Transverse colon (tissue), 4 donors: ENCODE measurements around the gene TEAD2. TPM values are rescaled to one million over a fixed set of nuclear protein-coding genes. Genes with fewer than 3 reads are reported as not detected.

ENCODE experiments used
- DNase-seq: peaks from one replicate; pipeline ENCODE4 v3.0.0-alpha.2; 2019
- H3K27ac ChIP-seq, 4 donors: fragments of 200-600 bp; sonication (generic); 2 replicates each; pipeline ENCODE4 v1.5.1; 2016 to 2018; ENCODE audit warnings: inconsistent platforms in 4 of 4
- H3K27me3 ChIP-seq: fragments of 200-600 bp; sonication (generic); 2 replicates; pipeline ENCODE4 v1.5.1; 2017; ENCODE audit warnings: inconsistent platforms
- H3K36me3 ChIP-seq, 4 donors: fragments of 200-600 bp; sonication (generic); 2 replicates each; pipeline ENCODE4 v1.5.1; 2017 to 2019; ENCODE audit warnings: inconsistent platforms in 4 of 4
- H3K4me1 ChIP-seq, 4 donors: fragments of 200-600 bp; sonication (generic); 2 replicates each; pipeline ENCODE4 v1.5.1; 2017 to 2020; ENCODE audit warnings: inconsistent platforms in 4 of 4
- H3K4me3 ChIP-seq, 4 donors: fragments of 200-600 bp; sonication (generic); 1 replicate in 1 of 4; 2 replicates in 3 of 4; pipeline versions ENCODE4 v1.5.1 to v1.6.1; 2017 to 2019; ENCODE audit warnings: inconsistent platforms in 4 of 4
- H3K9me3 ChIP-seq, 2 donors: fragments of 200-600 bp; sonication (generic); 2 replicates each; pipeline ENCODE4 v1.5.1; 2017 to 2019; ENCODE audit warnings: inconsistent platforms in 2 of 2
- EP300 ChIP-seq: sonication (generic); formaldehyde crosslinking; IDR thresholded peaks from one replicate; pipeline ENCODE4 v1.6.1; 2017; ENCODE audit warnings: antibody characterized with exemption, low read depth
- POLR2A ChIP-seq: fragments of 450-650 bp; IDR thresholded peaks from one replicate; pipeline ENCODE4 v1.6.1; 2016; ENCODE audit warnings: antibody characterized with exemption, mild to moderate bottlenecking, moderate library complexity
- POLR2AphosphoS5 ChIP-seq, 3 donors: sonication (generic); formaldehyde crosslinking; IDR thresholded peaks; one replicate each; pipeline ENCODE4 v1.6.1; 2016; ENCODE audit warnings: antibody characterized with exemption in 3 of 3
- WGBS, 2 donors: methylation state at CpG; one replicate each; pipeline ENCODE4 v1.1.5; 2018; ENCODE audit warnings: low coverage in 1 of 2; 5-methylcytosine and 5-hydroxymethylcytosine counted together
- in situ Hi-C, 4 donors: fragments of 200-750 bp; cut with MboI; loops; one replicate each; pipeline versions ENCODE4 v1.15.0 to v1.15.1; 2017; ENCODE audit warnings: low sequenced_read_pairs in 3 of 4, low pct_ligation_motif_present in 1 of 4, low pct_unique_long_range_greater_than_20kb in 1 of 4
- intact Hi-C: fragments of 100-400 bp; cut with DNase I; formaldehyde crosslinking; loops from one replicate; pipeline ENCODE4 v1.15.1; 2023; ENCODE audit warnings: low total_unique reads
- total RNA-seq, 4 donors: library from RNA; depleted of rRNA; stranded (reverse); fragments of >200 nt; gene quantifications; one replicate each; pipeline ENCODE4 v1.1.0, GENCODE V29; 2016
- TF ChIP-seq, protein P1 (sequence below), 5 experiments: fragments of 200-600 bp in 3 of 5; fragments of 450-650 bp in 2 of 5; sonication (generic) in 3 of 5; IDR thresholded peaks; 1 replicate in 2 of 5; 2 replicates in 3 of 5; pipeline ENCODE4 v1.5.1; 2016 to 2017; ENCODE audit warnings: antibody characterized with exemption in 5 of 5, inconsistent platforms in 3 of 5, mild to moderate bottlenecking in 2 of 5, moderate library complexity in 1 of 5

Gene TEAD2
- total RNA-seq, 4 donors from 2014 or later = 5.6 to 20.3 (median 10.9) TPM

GRCh38 chr19:49340069-49340864 is 21.9 kb downstream of the TEAD2 start:
- intact Hi-C loops = no loop called here
- Histone ChIP-seq H3K27ac (peak overlapping the region; percentile 72 to 90 (median 81)), H3K4me1 (peaks cover 7 to 33% (median 24%) of the 10 kb centered on the region in 4 donors), H3K4me3 (peak overlapping the region; percentile 9 to 41 (median 20)), H3K27me3 (no peaks in the 10 kb centered on the region), H3K9me3 (no peaks in the 10 kb centered on the region), H3K36me3 (no peaks in the 10 kb centered on the region)
- WGBS, 2 donors = 18 to 21% methylated on average over 26 to 36 of the region's 36 CpGs
- DNase-seq = peak; percentile 75
- in situ Hi-C loops = no loop called here
- TF ChIP-seq POLR2AphosphoS5 (IDR thresholded peaks at IDR 0.05) = peak in 1 of 3 donors; percentile 17
- TF ChIP-seq, protein P1, sequence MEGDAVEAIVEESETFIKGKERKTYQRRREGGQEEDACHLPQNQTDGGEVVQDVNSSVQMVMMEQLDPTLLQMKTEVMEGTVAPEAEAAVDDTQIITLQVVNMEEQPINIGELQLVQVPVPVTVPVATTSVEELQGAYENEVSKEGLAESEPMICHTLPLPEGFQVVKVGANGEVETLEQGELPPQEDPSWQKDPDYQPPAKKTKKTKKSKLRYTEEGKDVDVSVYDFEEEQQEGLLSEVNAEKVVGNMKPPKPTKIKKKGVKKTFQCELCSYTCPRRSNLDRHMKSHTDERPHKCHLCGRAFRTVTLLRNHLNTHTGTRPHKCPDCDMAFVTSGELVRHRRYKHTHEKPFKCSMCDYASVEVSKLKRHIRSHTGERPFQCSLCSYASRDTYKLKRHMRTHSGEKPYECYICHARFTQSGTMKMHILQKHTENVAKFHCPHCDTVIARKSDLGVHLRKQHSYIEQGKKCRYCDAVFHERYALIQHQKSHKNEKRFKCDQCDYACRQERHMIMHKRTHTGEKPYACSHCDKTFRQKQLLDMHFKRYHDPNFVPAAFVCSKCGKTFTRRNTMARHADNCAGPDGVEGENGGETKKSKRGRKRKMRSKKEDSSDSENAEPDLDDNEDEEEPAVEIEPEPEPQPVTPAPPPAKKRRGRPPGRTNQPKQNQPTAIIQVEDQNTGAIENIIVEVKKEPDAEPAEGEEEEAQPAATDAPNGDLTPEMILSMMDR (IDR thresholded peaks at IDR 0.05) = no peak

DNA sequence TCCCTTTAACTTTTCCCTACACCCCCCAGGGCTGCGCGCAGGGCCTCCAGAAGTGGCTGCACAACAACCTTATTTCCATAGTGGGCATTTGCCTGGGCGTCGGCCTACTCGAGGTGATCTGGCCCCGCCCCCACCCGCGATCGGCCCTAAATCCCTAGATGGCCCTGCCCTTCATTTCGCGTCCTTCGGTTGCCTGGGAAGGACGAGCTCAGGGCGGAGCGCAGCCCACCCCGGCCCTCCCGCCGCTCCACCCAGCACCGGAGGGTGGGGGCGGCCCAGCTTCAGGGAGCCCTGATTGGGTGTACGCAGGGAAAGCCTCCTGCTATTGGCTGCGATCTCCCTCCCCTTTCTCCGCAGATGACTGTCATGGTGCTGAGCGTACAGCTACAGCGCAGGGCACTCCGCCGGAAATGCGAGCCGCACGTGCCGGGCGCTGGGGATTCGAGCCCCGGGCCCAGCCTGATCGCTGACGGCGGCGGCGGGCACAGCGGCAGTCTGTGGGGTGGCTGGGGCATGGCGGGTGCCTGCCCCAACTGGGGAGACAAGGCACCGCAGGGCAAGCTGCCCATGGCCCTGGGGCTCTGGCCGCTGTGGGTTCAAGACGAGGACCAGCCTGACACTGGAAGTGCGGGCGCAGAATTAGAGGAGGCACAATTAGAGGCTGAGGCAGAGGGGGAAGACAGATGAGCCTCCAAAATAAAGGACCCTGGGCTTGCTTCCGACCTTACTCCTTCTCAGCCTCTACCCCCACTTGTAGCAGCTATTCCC is 22.7 kb downstream of the TEAD2 start:
- Histone ChIP-seq H3K27ac (peak overlapping the region; percentile 72 to 90 (median 81)), H3K4me1 (peaks cover 7 to 36% (median 24%) of the 10 kb centered on the region in 4 donors), H3K9me3 (no peaks in the 10 kb centered on the region), H3K27me3 (no peaks in the 10 kb centered on the region), H3K36me3 (no peaks in the 10 kb centered on the region), H3K4me3 (peak overlapping the region; percentile 9 to 43 (median 20))
- 25% methylated on average over 31 of the region's 47 CpGs; no CpG with 5 or more reads in 1 of the 2 donors for WGBS, 2 donors
- in situ Hi-C loops = no loop called here
- DNase-seq = peak; percentile 84
- TF ChIP-seq POLR2A = peak; percentile 40
- TF ChIP-seq, protein P1 (IDR thresholded peaks at IDR 0.05) = no peak
- no peak for TF ChIP-seq EP300
- TF ChIP-seq POLR2AphosphoS5 (IDR thresholded peaks at IDR 0.05) = peak; percentile 73 to 77 (median 74)
- intact Hi-C loops = no loop called here

DNA sequence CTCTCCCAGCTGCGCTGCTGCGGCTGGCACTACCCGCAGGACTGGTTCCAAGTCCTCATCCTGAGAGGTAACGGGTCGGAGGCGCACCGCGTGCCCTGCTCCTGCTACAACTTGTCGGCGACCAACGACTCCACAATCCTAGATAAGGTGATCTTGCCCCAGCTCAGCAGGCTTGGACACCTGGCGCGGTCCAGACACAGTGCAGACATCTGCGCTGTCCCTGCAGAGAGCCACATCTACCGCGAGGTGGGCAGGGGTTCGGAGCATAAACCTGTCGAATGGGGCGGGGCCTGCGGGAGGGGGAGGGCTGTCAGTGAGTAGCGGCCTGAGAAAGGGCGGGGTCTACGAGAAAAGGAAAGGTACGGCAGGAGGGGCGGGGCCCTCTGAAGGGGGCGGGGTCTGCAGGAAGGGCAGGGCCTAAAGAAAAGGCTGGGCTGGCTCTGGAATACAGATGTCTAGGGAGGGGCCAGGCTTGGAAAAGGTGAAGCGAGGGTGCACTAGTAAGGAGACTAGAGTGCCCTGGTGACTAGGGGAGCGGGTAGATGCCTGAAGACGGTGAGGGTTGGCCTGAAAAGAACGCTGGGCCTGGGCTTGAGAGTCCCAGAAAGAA is 23.4 kb downstream of the TEAD2 start:
- intact Hi-C loops (no loop called here), in situ Hi-C loops (no loop called here)
- 29 to 40% methylated on average over 2 to 30 of the region's 30 CpGs for WGBS, 2 donors
- H3K27me3 ChIP-seq = no peaks in the 10 kb centered on the region
- H3K27ac ChIP-seq = peak overlapping the region; percentile 72 to 90 (median 81)
- peaks cover 7 to 41% (median 24%) of the 10 kb centered on the region in 4 donors for H3K4me1 ChIP-seq
- H3K36me3 ChIP-seq = no peaks in the 10 kb centered on the region
- TF ChIP-seq POLR2A (no peak), POLR2AphosphoS5 (IDR thresholded peaks at IDR 0.05) (no peak), EP300 (no peak)
- TF ChIP-seq, protein P1 (IDR thresholded peaks at IDR 0.05) = no peak
- no peaks in the 10 kb centered on the region for H3K9me3 ChIP-seq
- peak overlapping the region in 3 of 4 donors; percentile 4 to 43 (median 29) for H3K4me3 ChIP-seq
- DNase-seq = peak; percentile 90
